Stimulated activated CD8-positive, alpha-beta memory T cell treated with anti-CD3 and anti-CD28 coated beads, Interleukin-2, amount 100 ng/mL, for 1 hour (primary cell): ENCODE measurements around the gene CALHM3.
"Not testable (repeated sequence)": the region's sequence is repeated elsewhere in the genome, so short reads cannot be mapped to it uniquely, and the experiment has no call there.

Experiments used
- DNase-seq, 2 donors: peaks; one replicate each; pipeline ENCODE4 v3.0.0-alpha.2; 2020; ENCODE audit warnings: low read depth in 2 of 2

CALHM3 gene

DNA sequence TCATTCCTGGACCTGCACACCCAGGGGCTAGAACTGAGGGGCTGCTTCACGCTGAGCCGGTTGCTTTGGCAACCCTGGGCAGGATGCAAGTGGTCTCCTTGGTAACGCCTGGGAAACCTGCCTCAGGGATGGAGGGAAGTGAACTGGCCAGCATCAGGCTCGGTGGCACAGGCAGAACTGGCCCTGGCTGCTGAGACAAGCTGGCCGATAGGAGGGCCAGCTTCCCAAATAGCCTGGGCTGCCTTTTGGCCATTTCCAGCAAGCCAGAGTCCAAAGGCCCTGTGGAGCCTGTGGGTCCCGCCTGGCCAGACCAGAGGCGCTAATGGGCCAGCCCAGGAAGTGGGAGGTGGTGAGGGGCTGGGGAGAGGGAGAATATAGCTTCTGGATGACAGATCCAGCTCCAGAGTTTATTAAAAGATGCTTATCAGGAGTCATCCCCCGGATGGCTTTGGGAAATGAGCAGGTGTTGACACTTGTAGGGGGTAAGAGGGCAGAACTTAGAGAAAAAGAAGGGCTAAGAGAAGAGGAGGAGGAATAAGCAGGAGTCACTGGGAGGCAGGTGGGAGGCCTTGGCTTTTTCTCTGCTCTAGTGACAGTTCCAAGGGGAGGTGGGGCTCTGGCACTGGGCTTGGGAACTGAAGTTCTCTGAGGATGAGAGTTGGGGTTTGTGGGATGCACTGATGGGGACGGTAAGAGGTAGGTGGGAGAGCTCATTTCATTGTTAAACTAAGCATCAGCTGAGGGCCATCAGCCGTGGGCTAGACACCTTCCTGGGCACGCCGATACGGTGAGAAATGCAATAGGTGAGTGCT is 24.0 kb upstream of the CALHM3 start:
- no peak for DNase-seq

DNA sequence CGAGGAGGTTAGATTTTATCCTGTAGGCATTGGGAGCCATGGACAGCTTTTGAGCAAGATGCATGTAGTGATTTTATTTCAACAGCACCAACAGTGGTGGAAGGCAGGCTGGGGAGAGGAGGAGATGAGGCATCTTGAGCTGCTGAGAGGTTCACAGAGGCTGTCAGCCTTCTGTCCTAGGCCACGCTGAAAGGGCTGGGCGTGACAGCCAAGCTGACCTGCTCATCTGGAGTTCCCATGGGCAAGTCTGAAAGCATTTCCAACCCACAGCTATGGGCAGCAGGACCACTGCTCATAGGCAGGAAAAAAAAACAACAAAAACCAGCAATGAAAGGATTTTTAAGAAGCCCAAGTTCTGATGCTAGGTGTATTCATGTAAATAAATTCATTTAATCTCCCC is 22.1 kb upstream of the CALHM3 start:
- DNase-seq, result no peak

DNA sequence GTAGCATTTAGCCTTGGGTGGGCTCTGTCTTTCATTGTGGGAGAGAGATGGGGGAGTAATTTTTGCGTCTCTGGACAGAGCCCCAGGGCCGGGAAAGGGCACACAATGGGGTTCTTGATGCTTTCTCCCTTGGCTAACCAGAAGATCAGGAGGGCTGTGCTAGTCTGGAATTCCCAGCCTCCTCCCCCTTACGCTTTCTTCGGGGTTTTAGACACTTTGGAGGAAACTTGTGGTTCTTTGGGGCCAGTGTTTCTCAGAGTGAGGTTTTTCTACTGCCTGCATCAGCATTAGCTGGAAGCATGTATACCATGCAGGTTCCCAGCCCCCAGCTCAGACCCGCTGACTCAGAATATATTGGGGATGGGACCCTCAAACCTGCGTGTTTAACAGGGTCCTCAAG is 21.4 kb upstream of the CALHM3 start:
- DNase-seq, result no peak

DNA sequence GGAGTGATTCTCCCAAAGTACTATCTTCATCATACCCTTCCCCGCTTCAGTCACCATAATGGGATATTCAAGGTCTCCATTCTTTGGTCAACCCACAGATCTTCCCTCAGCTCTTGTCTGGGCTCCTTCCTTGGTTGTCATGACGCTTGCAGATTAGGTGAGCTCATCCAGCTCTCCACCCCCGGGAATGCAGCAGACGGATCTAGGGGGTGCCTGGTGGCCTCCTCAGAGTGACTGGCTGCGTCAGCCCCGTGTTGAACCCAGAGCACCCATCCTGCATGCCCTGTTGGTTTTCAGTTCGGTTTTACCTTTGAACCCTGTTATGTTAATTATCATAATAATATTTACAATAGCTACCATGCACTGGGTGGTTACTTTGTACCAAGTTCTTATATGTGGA is 20.8 kb upstream of the CALHM3 start:
- no peak for DNase-seq

DNA sequence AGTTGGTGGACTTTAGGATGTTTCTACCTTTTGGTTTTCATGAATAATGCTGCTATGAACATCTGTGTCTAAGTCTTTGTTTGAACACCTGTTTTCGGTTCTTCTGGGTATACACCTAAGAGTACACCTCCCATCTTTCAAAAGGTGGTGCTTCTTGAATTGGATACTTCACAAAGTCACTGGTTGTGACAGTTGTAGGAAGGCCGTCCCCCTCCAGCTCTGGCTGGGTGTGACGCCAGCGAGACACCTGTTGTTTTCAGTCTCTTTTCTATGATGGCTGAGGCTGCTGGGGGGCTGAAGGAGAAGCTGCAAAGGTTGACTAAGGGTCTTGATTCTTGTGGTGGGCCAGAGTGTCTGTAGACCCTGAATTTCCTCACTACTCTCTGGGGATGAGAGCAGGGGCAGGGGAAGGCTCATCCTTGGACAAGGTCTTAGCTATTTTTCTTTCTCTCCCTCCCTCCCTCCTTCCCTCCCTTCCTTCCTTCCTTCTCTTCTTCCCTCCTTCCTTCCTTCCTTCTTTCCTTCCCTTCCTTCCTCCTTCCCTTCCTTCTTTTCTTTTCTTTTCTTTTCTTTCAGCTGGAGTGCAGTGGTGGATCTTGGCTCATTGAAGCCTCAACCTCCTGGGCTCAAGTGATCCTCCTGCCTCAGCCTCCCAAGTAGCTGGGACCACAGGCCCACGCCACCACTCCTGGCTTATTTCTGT is 20.0 kb upstream of the CALHM3 start:
- no peak for DNase-seq

DNA sequence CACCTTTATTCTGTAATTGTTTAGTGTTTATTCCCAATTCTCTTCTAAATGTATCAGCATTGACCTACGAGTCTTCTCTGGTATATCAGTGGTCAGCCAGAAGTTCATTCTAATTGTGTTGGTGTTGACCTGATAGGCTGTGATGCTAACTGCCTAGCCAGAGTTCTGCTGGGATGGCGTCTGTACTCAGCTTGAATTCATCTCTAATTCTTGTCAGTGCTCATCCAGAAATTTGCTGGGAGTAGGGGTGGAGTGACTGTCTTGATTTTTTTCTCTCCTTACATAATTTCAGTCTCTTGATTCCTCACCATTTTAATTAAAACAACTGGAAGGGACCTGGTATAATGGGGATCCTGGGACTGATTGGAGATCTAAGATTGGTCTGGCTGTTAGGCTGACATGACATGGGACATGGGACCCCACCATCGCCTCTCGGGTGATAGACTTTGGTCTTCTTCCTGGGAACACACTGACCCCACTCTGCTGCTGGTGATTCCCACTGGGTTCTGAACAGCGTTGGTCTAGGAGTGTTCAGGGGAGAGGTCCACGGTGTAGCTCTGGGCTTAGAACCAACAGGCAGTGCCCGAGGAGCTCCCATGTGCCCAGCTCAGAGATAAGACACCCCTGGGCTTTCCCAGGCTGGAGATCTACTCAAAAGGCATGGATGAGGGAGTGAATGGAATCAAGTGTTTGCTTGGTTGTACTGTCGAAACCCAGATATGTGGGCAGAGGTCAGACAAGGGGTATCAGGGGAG is 18.3 kb upstream of the CALHM3 start:
- DNase-seq, result no peak

DNA sequence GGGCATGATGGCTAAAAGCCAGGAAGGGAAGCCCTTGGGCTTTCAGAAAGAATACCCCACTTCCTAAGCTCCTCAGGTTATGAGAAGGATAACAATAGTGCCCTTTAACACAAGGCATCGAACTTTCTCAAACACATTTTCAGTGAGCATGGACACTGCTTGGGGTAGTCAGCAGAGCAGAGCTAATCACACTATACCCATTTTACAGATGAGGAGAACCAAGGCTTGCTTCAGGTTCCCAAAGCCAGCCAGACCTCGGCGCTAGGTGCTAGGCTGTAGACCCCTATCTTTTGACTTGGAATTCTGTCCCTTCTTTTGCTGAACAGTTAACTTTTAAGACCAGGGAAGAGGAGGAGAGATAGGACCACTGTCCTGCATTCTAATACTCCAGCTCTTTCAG is 16.3 kb upstream of the CALHM3 start:
- no peak for DNase-seq

DNA sequence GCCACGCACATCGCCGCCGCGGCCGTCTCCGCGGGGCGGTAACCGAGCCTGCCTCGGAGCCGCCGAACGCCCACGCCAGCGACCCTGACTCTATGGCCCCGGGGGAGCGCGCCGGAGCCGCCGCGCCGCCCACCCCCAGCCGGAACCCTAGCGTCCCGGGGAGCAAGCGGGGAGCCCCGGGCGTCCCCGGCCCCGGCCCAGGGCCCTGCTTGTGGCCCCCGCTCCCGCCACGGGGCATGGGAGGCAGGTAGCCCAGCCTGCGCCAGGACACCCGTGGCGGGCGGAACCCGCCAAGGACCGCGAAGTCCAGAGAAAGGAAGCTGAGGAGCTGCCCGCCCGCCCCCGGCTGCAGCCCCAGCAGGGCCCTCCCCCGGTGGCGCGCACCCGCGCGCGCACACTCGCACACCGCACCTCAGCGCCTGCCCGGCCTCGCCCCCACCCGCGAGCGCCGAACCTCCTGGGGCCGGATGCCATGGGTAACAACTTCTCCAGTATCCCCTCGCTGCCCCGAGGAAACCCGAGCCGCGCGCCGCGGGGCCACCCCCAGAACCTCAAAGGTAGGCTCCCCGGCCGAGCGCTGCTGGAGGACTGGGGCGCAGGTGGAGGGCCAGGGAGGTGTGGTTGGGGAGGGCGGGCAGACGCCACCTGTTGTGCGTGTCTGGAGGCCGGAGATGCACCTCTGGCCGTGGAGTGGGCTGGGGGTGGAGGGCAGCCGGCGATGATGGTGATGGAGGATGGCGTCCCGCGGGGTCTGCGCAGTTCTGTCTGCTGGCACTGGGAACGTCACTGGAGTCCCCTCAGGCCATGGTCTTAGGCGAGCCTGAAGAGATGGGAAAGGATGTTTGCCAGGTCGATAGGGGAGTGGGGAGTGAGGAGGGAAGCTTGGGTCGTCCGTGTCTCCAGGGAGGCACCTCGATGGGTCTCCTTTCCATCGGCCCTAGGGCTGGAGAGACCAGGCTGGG is 15.2 kb upstream of the CALHM3 start:
- no peak for DNase-seq

DNA sequence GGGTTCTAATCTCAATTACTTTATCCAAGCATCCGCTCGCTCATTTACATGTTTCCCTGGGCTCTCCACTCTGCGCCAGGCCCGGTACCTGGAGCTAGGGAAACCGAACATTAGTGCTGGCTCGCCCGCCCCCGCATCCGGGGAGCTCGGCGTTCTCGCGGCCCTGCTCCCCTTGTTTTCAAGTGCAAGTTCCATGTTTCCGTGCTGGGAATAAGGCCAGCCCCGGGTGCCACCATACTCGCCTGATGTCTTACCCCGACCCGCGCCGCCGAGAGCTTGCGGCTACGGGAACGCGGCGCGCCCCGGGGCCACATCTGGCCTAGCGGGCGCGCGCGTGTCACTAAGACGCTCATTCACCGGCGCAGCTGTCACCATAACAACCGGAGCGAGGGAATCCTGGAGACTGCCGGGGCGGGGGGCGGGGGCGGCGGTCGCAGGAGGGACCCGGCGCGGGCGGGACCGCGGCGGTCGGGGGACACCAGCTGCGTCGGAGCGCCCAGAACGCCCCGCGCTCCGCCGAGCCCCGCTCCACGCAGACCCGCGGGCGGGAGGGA is 14.4 kb upstream of the CALHM3 start, which contains the start of gene NEURL1:
Gene NEURL1, plus strand, starts transcription at position 344 of the 554 bp plus-strand sequence. CDS start 683 bp downstream, outside the sequence.
- DNase-seq, result no peak

DNA sequence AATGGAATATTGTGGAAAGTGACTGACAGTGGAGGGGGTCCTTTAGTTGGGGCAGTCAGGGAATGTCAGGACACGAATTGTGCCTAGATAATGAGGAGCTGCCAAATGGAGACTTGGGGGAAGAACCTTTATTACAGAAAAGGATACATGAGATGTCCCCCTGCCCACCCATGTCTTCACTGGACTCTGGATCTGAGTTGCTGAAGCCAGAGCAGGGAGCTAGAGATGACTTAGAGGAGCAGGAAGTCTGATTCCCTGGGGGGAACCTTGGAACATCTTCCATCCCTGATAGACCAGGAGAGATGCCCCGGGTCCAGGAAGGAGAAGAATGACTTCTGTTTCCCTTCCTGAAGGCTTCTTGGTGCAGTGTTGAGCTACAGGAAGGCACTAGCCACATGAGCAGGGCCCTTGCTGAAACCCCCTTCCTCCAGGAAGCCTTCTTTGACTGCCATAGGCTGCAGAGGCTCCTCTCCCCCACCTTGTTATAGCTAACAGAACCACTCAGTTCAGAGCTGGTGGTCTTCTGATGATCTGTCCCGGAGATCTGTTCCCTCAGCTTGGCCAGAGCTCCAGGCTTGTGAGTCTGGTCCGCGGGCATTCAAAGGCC is 13.7 kb upstream of the CALHM3 start:
- DNase-seq, result no peak

DNA sequence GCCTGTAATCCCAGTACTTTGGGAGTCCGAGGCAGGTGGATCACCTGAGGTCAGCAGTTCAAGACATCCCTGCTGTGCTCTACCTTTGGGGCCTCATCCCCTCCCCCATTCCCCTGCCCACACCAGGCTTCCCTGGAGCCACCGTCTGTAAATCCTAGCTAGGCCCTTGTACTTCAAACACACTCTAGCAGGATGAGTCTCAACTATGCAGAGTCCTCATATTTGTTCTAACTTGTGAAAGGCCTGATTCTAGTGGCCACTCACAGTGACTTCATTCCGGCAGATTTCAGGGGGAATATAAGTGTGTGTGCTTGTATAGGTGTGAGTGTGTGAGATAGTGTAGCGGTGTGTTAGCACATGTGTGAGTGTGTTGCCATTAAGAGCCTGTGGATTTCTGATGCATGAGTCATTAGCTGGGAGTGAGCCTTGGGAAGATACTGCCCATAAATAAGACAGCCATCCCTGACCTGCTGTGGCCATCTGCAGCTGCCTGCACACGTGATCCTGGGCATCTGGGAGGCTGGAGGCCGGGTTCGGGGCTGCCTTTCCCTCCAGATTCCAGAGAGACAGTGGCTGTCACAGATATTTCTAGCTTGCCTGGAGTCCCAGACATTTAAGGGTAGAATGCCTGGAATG is 12.8 kb upstream of the CALHM3 start:
- DNase-seq, result no peak

DNA sequence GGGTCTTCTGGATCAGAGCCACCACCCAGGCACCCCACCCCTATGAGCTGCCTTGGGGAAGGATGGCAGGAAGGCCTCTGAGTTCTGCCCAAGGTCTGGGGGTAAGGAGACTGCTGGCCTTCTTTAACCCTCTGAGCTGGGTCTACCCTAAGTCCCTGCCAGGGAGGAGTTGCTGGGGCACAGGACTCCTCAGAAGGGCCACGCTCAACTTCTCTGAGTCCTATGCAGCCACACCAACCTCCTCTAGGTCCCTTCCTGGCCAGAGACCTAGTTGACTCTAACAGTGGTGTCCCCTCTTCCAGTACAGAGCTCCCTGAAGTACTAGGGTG is 11.9 kb upstream of the CALHM3 start:
- no peak for DNase-seq

DNA sequence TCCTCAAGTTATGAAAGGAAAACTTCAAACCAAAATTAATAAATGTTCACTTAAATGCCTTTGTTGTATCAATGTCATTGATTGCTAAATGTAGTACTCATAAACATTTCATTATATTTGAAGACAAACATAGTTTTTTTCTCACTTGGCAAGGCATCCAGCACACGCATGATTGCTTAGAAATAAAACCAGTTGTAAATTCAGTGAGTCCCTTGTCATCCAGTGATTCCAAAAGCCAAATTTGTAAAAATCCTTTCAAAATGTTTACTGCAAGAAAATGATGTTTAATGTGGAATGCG is 8.3 kb upstream of the CALHM3 start:
- DNase-seq, result no peak

DNA sequence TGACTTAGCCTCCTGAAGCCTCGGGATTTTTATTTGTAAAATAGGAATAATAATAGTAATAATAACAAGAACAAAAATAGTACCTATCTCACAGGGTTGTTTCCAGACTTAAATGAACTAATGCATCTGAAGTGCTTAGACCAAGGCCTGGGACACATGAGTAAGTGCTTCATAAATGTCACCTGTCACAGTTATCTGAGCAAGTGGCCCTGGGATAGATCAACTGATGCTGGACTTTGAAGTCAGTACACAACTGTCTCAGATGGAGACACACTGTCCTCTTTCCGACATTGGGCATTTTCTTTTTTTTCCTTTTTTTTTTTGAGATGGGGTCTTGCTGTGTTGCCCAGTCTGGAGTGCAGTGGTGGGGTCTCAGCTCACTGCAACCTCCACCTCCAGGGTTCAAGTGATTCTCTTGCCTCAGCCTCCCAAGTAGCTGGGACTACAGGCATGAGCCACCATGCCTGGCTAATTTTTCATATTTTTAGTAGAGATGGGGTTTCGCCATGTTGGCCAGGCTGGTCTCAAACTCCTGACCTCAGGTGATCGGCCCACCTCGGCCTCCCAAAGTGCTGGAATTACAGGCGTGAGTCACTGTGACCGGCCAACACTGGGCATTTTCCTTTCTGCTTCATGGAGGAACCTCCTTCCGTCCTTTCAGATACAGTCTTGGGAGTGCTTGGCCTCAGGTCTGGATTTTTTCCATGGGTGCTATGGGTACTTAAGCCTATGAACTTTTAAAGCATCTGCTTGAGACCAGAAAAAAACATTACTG is 7.8 kb upstream of the CALHM3 start:
- not testable (repeated sequence) for DNase-seq

DNA sequence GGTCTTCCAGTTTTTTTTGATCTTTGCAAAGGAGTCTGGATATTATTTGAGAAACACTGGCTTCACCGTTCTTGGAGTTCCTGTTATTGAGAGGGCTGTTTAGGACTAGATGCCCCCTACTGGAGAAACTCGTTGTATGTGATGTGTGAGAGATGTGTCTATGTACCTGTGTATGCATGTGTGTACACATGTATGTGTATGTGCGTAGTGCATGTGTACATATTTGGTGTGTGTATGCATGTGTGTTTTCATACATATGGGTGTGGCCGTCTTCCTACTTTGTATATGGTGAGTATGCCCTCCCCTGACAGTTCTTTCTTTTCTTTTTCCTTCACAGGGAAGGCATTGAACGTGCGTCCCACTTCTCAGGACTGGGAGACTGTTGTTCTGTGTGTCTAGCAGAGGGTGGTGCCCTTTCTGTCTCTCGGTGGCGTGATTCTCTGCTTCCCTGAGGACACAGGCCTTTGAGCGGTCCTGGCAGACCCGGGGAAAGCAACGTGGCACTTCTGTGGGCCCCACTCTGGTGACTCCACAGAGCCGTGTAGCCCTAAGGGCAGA is 3.0 kb upstream of the CALHM3 start:
- DNase-seq, result no peak

DNA sequence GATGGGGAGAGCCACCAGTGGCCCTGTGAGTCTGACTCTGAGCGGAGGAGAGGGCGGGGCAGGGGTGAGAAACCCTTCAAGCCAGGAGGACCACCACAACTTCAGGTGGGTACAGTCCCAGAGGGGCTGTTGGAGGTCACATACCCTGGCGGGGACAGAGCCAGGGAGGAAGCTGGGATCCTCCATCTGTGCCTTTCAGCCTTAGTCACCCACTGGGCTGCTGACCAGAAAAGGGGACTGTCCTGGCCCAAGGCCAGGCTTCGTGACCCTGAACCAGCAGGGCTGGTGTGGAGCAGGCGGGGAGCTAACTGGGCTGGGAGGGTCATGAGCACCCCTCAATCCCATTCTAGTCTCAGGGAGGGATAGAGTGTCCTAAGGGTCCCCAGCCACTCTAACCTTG is 1.5 kb upstream of the CALHM3 start:
- no peak for DNase-seq

DNA sequence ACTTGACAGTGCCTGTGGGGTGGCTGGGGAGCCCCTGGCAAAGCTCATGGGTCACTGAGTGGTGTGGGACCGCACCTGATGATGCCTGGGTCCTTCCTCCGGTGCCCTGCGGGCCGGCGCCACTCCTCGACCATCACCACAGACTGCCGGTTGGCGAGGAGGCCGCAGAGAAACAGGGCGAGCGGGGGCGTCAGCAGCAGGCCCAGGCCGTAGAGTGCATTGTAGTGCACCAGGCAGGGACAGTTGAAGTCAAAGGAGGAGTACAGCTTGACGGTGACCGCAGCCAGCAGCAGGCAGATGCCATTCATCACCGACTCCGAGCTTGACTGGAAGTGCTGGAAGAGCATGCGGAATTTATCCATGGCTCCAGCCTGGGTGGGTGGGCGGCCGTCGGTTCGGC is 369 bp downstream of the CALHM3 start:
- no peak for DNase-seq

DNA sequence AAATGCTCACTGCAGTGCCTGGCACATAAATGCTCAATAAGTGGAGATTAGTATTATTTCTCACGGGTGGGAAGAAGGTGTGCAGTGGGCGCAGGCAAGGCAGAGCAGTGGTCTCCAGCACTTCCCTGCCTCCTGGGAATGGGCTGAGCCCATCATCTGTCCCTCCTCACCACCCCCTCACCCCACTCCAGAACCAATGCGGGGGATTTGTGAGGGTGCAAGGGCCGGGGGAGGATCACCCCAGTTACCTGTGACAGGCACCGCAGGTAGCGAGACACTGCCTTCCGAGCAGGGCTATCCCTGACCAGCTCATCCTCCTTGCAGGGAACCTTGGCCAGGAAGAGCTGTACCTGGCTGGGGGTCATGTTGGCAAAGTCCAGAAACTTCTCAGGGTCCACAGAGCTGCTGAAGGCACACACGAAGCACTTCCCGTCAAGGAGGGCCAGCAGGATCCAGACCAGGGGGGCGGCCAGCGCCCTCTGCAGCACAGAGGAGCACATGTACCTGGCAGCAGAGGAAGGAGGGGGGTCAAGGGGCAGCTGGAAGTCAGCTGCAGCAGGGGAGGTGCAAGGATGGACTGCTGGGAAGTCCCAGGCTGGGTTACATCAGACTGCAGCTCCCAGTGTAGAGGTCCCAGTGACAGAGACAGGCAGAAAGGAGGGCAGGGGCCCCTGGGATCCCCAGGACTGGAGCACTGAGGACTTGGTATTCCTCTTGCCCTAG is 2.8 kb downstream of the CALHM3 start:
- DNase-seq, result no peak

DNA sequence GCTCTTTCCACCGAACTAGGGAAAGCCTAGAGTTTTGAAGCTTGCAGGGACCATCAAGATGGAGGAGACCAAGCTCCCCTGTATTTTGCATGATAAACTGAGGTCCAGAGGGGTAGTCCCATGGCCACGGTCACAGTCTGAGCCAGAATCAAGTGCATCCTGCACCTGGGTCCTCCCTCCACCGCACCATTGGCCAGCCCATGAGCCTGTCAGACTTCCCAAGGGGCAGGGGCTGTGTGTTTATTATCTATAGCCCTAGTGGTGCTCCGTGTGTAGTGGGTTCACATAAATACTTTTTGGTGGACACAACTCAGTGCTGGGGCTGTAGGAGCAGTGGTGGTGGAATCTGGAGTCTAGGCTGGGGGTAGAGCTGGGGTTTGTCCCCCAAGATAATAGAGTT is 3.6 kb downstream of the CALHM3 start:
- DNase-seq, result no peak
